ENCODE measurements around the gene RABEP2.

The RABEP2 gene

GRCh38 chr16:28905800-28906372 lies 19.2 kb downstream of the RABEP2 start:
- Histone ChIP-seq H2BK5ac (ENCODE audit: low read length) (no peak overlapping the region), H2AFZ (ENCODE audit: low read length) (no peak overlapping the region), H3K4ac (ENCODE audit: low read length) (no peak overlapping the region), H3K4me3 (ENCODE audit: low read length in 2 of 2) (peak overlapping the region in 1 of 2 donors; percentile 22), H3K23ac (ENCODE audit: low read depth, low read length, poor library complexity) (peak overlapping the region; percentile 73), H3K27ac (replicated peaks; ENCODE audit: low read length) (no peak overlapping the region), H3K27me3 (ENCODE audit: control insufficient read depth in 3 of 3, insufficient read depth in 3 of 3, low read depth in 1 of 3, low read length in 3 of 3) (no peaks in the 10 kb centered on the region), H3K4me2 (ENCODE audit: insufficient read depth, low read length, poor library complexity, severe bottlenecking) (no peak overlapping the region), H2BK12ac (ENCODE audit: low read length) (no peak overlapping the region), H4K91ac (ENCODE audit: low read depth, low read length, poor library complexity) (no peak overlapping the region), H3K4me1 (ENCODE audit: control insufficient read depth in 2 of 2, insufficient read depth in 1 of 2, low read depth in 1 of 2, low read length in 2 of 2) (no peaks in the 10 kb centered on the region), H3K9me3 (replicated peaks in 1 of 2; ENCODE audit: control insufficient read depth in 2 of 2, insufficient read depth in 1 of 2, low read depth in 1 of 2, low read length in 2 of 2) (no peaks in the 10 kb centered on the region), H2BK120ac (ENCODE audit: low read depth, low read length) (no peak overlapping the region), H3K14ac (ENCODE audit: low read length) (no peak overlapping the region), H3K79me1 (ENCODE audit: low read depth, low read length) (no peaks in the 10 kb centered on the region), H2BK15ac (ENCODE audit: low read length) (no peak overlapping the region), H3K36me3 (replicated peaks in 1 of 2; ENCODE audit: control insufficient read depth in 2 of 2, insufficient read depth in 2 of 2, low read length in 2 of 2) (peaks cover 4 to 16% of the 10 kb centered on the region in 2 donors), H2AK5ac (ENCODE audit: low read depth, low read length) (peak overlapping the region; percentile 46), H4K8ac (ENCODE audit: low read depth, low read length) (no peak overlapping the region), H3K9ac (ENCODE audit: low read depth, low read length, poor library complexity) (peak overlapping the region; percentile 21), H3K18ac (ENCODE audit: low read length) (no peak overlapping the region)
- no peak for DNase-seq (ENCODE audit: low spot score)
- no CpG with 5 or more reads among the region's 24 CpGs for WGBS, 2 donors (ENCODE audit: extremely low coverage in 2 of 2, insufficient read length in 2 of 2, insufficient replicate concordance in 1 of 2)

GRCh38 chr16:28905229-28905754 lies 19.7 kb downstream of the RABEP2 start:
- no peak overlapping the region for H4K8ac ChIP-seq (ENCODE audit: low read depth, low read length)
- H3K27ac ChIP-seq (replicated peaks; ENCODE audit: low read length) = no peak overlapping the region
- no CpG with 5 or more reads among the region's 9 CpGs for WGBS, 2 donors (ENCODE audit: extremely low coverage in 2 of 2, insufficient read length in 2 of 2, insufficient replicate concordance in 1 of 2)
- H3K23ac ChIP-seq (ENCODE audit: low read depth, low read length, poor library complexity) = peak overlapping the region; percentile 73
- H2AK5ac ChIP-seq (ENCODE audit: low read depth, low read length) = no peak overlapping the region
- H3K4me3 ChIP-seq (ENCODE audit: low read length in 2 of 2) = no peak overlapping the region
- H2AFZ ChIP-seq (ENCODE audit: low read length) = no peak overlapping the region
- no peak overlapping the region for H3K4me2 ChIP-seq (ENCODE audit: insufficient read depth, low read length, poor library complexity, severe bottlenecking)
- no peaks in the 10 kb centered on the region for H3K4me1 ChIP-seq (ENCODE audit: control insufficient read depth in 2 of 2, insufficient read depth in 1 of 2, low read depth in 1 of 2, low read length in 2 of 2)
- DNase-seq (ENCODE audit: low spot score) = no peak
- no peak overlapping the region for H3K18ac ChIP-seq (ENCODE audit: low read length)
- no peak overlapping the region for H2BK5ac ChIP-seq (ENCODE audit: low read length)
- no peak overlapping the region for H3K9ac ChIP-seq (ENCODE audit: low read depth, low read length, poor library complexity)
- no peaks in the 10 kb centered on the region for H3K79me1 ChIP-seq (ENCODE audit: low read depth, low read length)
- H2BK12ac ChIP-seq (ENCODE audit: low read length) = no peak overlapping the region
- H2BK15ac ChIP-seq (ENCODE audit: low read length) = no peak overlapping the region
- H3K27me3 ChIP-seq (ENCODE audit: control insufficient read depth in 3 of 3, insufficient read depth in 3 of 3, low read depth in 1 of 3, low read length in 3 of 3) = no peaks in the 10 kb centered on the region
- H3K36me3 ChIP-seq (replicated peaks in 1 of 2; ENCODE audit: control insufficient read depth in 2 of 2, insufficient read depth in 2 of 2, low read length in 2 of 2) = peaks cover 4 to 20% of the 10 kb centered on the region in 2 donors
- H4K91ac ChIP-seq (ENCODE audit: low read depth, low read length, poor library complexity) = no peak overlapping the region
- no peak overlapping the region for H3K14ac ChIP-seq (ENCODE audit: low read length)
- H3K4ac ChIP-seq (ENCODE audit: low read length) = no peak overlapping the region
- H2BK120ac ChIP-seq (ENCODE audit: low read depth, low read length) = no peak overlapping the region
- H3K9me3 ChIP-seq (replicated peaks in 1 of 2; ENCODE audit: control insufficient read depth in 2 of 2, insufficient read depth in 1 of 2, low read depth in 1 of 2, low read length in 2 of 2) = no peaks in the 10 kb centered on the region

- no peak overlapping the region for H3K9ac ChIP-seq (ENCODE audit: low read depth, low read length, poor library complexity)
- H4K8ac ChIP-seq (ENCODE audit: low read depth, low read length) = no peak overlapping the region
- peaks cover 4 to 20% of the 10 kb centered on the region in 2 donors for H3K36me3 ChIP-seq (replicated peaks in 1 of 2; ENCODE audit: control insufficient read depth in 2 of 2, insufficient read depth in 2 of 2, low read length in 2 of 2)
- no peak for DNase-seq (ENCODE audit: low spot score)
- no peak overlapping the region for H3K4me3 ChIP-seq (ENCODE audit: low read length in 2 of 2)
- no CpG with 5 or more reads among the region's 16 CpGs for WGBS, 2 donors (ENCODE audit: extremely low coverage in 2 of 2, insufficient read length in 2 of 2, insufficient replicate concordance in 1 of 2)
- no peak overlapping the region for H3K4ac ChIP-seq (ENCODE audit: low read length)
- H2BK5ac ChIP-seq (ENCODE audit: low read length) = no peak overlapping the region
- H3K14ac ChIP-seq (ENCODE audit: low read length) = no peak overlapping the region
- H3K79me1 ChIP-seq (ENCODE audit: low read depth, low read length) = no peaks in the 10 kb centered on the region
- H3K18ac ChIP-seq (ENCODE audit: low read length) = no peak overlapping the region
- no peak overlapping the region for H4K91ac ChIP-seq (ENCODE audit: low read depth, low read length, poor library complexity)
- H3K27me3 ChIP-seq (ENCODE audit: control insufficient read depth in 3 of 3, insufficient read depth in 3 of 3, low read depth in 1 of 3, low read length in 3 of 3) = no peaks in the 10 kb centered on the region
- H2BK120ac ChIP-seq (ENCODE audit: low read depth, low read length) = no peak overlapping the region
- no peak overlapping the region for H2AK5ac ChIP-seq (ENCODE audit: low read depth, low read length)
- no peak overlapping the region for H2BK12ac ChIP-seq (ENCODE audit: low read length)
- no peak overlapping the region for H3K27ac ChIP-seq (replicated peaks; ENCODE audit: low read length)
- H2AFZ ChIP-seq (ENCODE audit: low read length) = no peak overlapping the region
- H3K4me1 ChIP-seq (ENCODE audit: control insufficient read depth in 2 of 2, insufficient read depth in 1 of 2, low read depth in 1 of 2, low read length in 2 of 2) = no peaks in the 10 kb centered on the region
- no peak overlapping the region for H2BK15ac ChIP-seq (ENCODE audit: low read length)
- H3K4me2 ChIP-seq (ENCODE audit: insufficient read depth, low read length, poor library complexity, severe bottlenecking) = no peak overlapping the region
- no peaks in the 10 kb centered on the region for H3K9me3 ChIP-seq (replicated peaks in 1 of 2; ENCODE audit: control insufficient read depth in 2 of 2, insufficient read depth in 1 of 2, low read depth in 1 of 2, low read length in 2 of 2)
- H3K23ac ChIP-seq (ENCODE audit: low read depth, low read length, poor library complexity) = no peak overlapping the region
Measured at GRCh38 chr16:28904828-28905227, 20.2 kb downstream of the RABEP2 start.

GRCh38 chr16:28904363-28904762 lies 20.7 kb downstream of the RABEP2 start:
- no peak overlapping the region for H3K9ac ChIP-seq (ENCODE audit: low read depth, low read length, poor library complexity)
- H4K8ac ChIP-seq (ENCODE audit: low read depth, low read length) = no peak overlapping the region
- no peak overlapping the region for H3K27ac ChIP-seq (replicated peaks; ENCODE audit: low read length)
- no peak overlapping the region for H3K14ac ChIP-seq (ENCODE audit: low read length)
- no peak overlapping the region for H2BK15ac ChIP-seq (ENCODE audit: low read length)
- no peak overlapping the region for H2BK12ac ChIP-seq (ENCODE audit: low read length)
- no peaks in the 10 kb centered on the region for H3K79me1 ChIP-seq (ENCODE audit: low read depth, low read length)
- no peak overlapping the region for H2AK5ac ChIP-seq (ENCODE audit: low read depth, low read length)
- H4K91ac ChIP-seq (ENCODE audit: low read depth, low read length, poor library complexity) = no peak overlapping the region
- H3K4me2 ChIP-seq (ENCODE audit: insufficient read depth, low read length, poor library complexity, severe bottlenecking) = no peak overlapping the region
- H2BK5ac ChIP-seq (ENCODE audit: low read length) = no peak overlapping the region
- no peaks in the 10 kb centered on the region for H3K4me1 ChIP-seq (ENCODE audit: control insufficient read depth in 2 of 2, insufficient read depth in 1 of 2, low read depth in 1 of 2, low read length in 2 of 2)
- WGBS, 2 donors (ENCODE audit: extremely low coverage in 2 of 2, insufficient read length in 2 of 2, insufficient replicate concordance in 1 of 2) = no CpG with 5 or more reads among the region's 14 CpGs
- no peaks in the 10 kb centered on the region for H3K27me3 ChIP-seq (ENCODE audit: control insufficient read depth in 3 of 3, insufficient read depth in 3 of 3, low read depth in 1 of 3, low read length in 3 of 3)
- no peak overlapping the region for H3K4me3 ChIP-seq (ENCODE audit: low read length in 2 of 2)
- no peak for DNase-seq (ENCODE audit: low spot score)
- no peaks in the 10 kb centered on the region for H3K9me3 ChIP-seq (replicated peaks in 1 of 2; ENCODE audit: control insufficient read depth in 2 of 2, insufficient read depth in 1 of 2, low read depth in 1 of 2, low read length in 2 of 2)
- H3K36me3 ChIP-seq (replicated peaks in 1 of 2; ENCODE audit: control insufficient read depth in 2 of 2, insufficient read depth in 2 of 2, low read length in 2 of 2) = peaks cover 4 to 20% of the 10 kb centered on the region in 2 donors
- no peak overlapping the region for H3K4ac ChIP-seq (ENCODE audit: low read length)
- no peak overlapping the region for H2BK120ac ChIP-seq (ENCODE audit: low read depth, low read length)
- no peak overlapping the region for H2AFZ ChIP-seq (ENCODE audit: low read length)
- peak overlapping the region; percentile 17 for H3K18ac ChIP-seq (ENCODE audit: low read length)
- H3K23ac ChIP-seq (ENCODE audit: low read depth, low read length, poor library complexity) = no peak overlapping the region
